HepG2 (cell line): ENCODE results near the gene ATXN7L2. TPM values are rescaled to one million over a fixed set of nuclear protein-coding genes. Genes with fewer than 3 reads are reported as not detected.

Experiments
- polyA plus RNA-seq, 8 experiments: library from polyadenylated mRNA; depleted of rRNA in 3 of 8; stranded (reverse) in 7 of 8; unstranded in 1 of 8; fragments of >200 nt; fragmentation: Illumina TruSeq in 4 of 8; extraction: Trizol in 4 of 8; gene quantifications; 2 replicates each; pipeline versions ENCODE4 v1.2.1 to v1.2.3, GENCODE V29; 2011 to 2016; ENCODE audit warnings: low read depth in 4 of 8, missing spikeins in 1 of 8, mixed read lengths in 1 of 8; ENCODE audit not compliant: insufficient read depth in 1 of 8
- total RNA-seq, 5 experiments: library from RNA; depleted of rRNA; stranded (reverse); fragments of >200 nt; fragmentation: Illumina TruSeq; extraction: Trizol; gene quantifications; 2 replicates each; pipeline ENCODE4 v1.2.3, GENCODE V29; 2016; ENCODE audit warnings: low read depth in 1 of 5

Gene ATXN7L2
- total and polyA plus RNA-seq, 2 of the 13 experiments (the other 11 are each of a cell fraction or from before 2014, with no cell fraction given): 2.7 to 2.8 TPM

Other genes with a start within 250 kb of the ATXN7L2 start
- 3.1 and 4.0 TPM in 2 replicates for gene CELSR2, start 234.4 kb upstream of the ATXN7L2 start, total RNA-seq (2016; rRNA removed; fragmentation: Illumina TruSeq; extraction: Trizol)
- gene CELSR2, start 234.4 kb upstream of the ATXN7L2 start, polyA plus RNA-seq (2011; rRNA removed): 6.6 and 7.8 TPM in 2 replicates
- gene PSRC1, start 200.8 kb upstream of the ATXN7L2 start, total RNA-seq (2016; rRNA removed; fragmentation: Illumina TruSeq; extraction: Trizol): 26.5 and 28.6 TPM in 2 replicates
- 23.9 and 30.3 TPM in 2 replicates for gene PSRC1, start 200.8 kb upstream of the ATXN7L2 start, polyA plus RNA-seq (2011; rRNA removed)
- gene MYBPHL, start 176.9 kb upstream of the ATXN7L2 start, total RNA-seq (2016; rRNA removed; fragmentation: Illumina TruSeq; extraction: Trizol): 3.8 and 5.7 TPM in 2 replicates
- 3.7 and 6.1 TPM in 2 replicates for gene MYBPHL, start 176.9 kb upstream of the ATXN7L2 start, polyA plus RNA-seq (2011; rRNA removed)
- gene SORT1, start 86.0 kb upstream of the ATXN7L2 start, total RNA-seq (2016; rRNA removed; fragmentation: Illumina TruSeq; extraction: Trizol): 32.4 and 35.3 TPM in 2 replicates
- 79.7 and 93.0 TPM in 2 replicates for gene SORT1, start 86.0 kb upstream of the ATXN7L2 start, polyA plus RNA-seq (2011; rRNA removed)
- gene PSMA5, start 57.5 kb upstream of the ATXN7L2 start, total RNA-seq (2016; rRNA removed; fragmentation: Illumina TruSeq; extraction: Trizol): 169 and 261 TPM in 2 replicates
- gene PSMA5, start 57.5 kb upstream of the ATXN7L2 start, polyA plus RNA-seq (2011; rRNA removed): 116 and 140 TPM in 2 replicates
- 0.24 and 0.25 TPM in 2 replicates for gene SYPL2, start 17.4 kb upstream of the ATXN7L2 start, total RNA-seq (2016; rRNA removed; fragmentation: Illumina TruSeq; extraction: Trizol)
- 0.17 and 0.35 TPM in 2 replicates for gene SYPL2, start 17.4 kb upstream of the ATXN7L2 start, polyA plus RNA-seq (2011; rRNA removed)
- gene CYB561D1, start 10.2 kb downstream of the ATXN7L2 start, total RNA-seq (2016; rRNA removed; fragmentation: Illumina TruSeq; extraction: Trizol): 3.9 and 4.1 TPM in 2 replicates
- gene CYB561D1, start 10.2 kb downstream of the ATXN7L2 start, polyA plus RNA-seq (2011; rRNA removed): 3.9 and 4.5 TPM in 2 replicates
- gene AMIGO1, start 25.8 kb downstream of the ATXN7L2 start, total RNA-seq (2016; rRNA removed; fragmentation: Illumina TruSeq; extraction: Trizol): 1.00 and 1.3 TPM in 2 replicates
- 0.40 and 0.85 TPM in 2 replicates for gene AMIGO1, start 25.8 kb downstream of the ATXN7L2 start, polyA plus RNA-seq (2011; rRNA removed)
- gene GPR61, start 56.0 kb downstream of the ATXN7L2 start, total RNA-seq (2016; rRNA removed; fragmentation: Illumina TruSeq; extraction: Trizol): not detected in 2 replicates
- gene GPR61, start 56.0 kb downstream of the ATXN7L2 start, polyA plus RNA-seq (2011; rRNA removed): not detected in 2 replicates
- 9.0 and 11.0 TPM in 2 replicates for gene GNAI3, start 64.7 kb downstream of the ATXN7L2 start, total RNA-seq (2016; rRNA removed; fragmentation: Illumina TruSeq; extraction: Trizol)
- 3.2 and 4.3 TPM in 2 replicates for gene GNAI3, start 64.7 kb downstream of the ATXN7L2 start, polyA plus RNA-seq (2011; rRNA removed)
- 0.20 and 0.24 TPM in 2 replicates for gene GNAT2, start 135.7 kb downstream of the ATXN7L2 start, total RNA-seq (2016; rRNA removed; fragmentation: Illumina TruSeq; extraction: Trizol)
- gene GNAT2, start 135.7 kb downstream of the ATXN7L2 start, polyA plus RNA-seq (2011; rRNA removed): 0.08 TPM in 1 of 2 replicates, not detected in the other
- 35.4 and 62.3 TPM in 2 replicates for gene AMPD2, start 135.9 kb downstream of the ATXN7L2 start, total RNA-seq (2016; rRNA removed; fragmentation: Illumina TruSeq; extraction: Trizol)
- 82.0 and 101 TPM in 2 replicates for gene AMPD2, start 135.9 kb downstream of the ATXN7L2 start, polyA plus RNA-seq (2011; rRNA removed)
- gene GSTM4, start 172.2 kb downstream of the ATXN7L2 start, total RNA-seq (2016; rRNA removed; fragmentation: Illumina TruSeq; extraction: Trizol): 25.3 and 30.6 TPM in 2 replicates
- 36.7 and 40.8 TPM in 2 replicates for gene GSTM4, start 172.2 kb downstream of the ATXN7L2 start, polyA plus RNA-seq (2011; rRNA removed)
- 6.5 and 7.0 TPM in 2 replicates for gene GSTM2, start 184.2 kb downstream of the ATXN7L2 start, total RNA-seq (2016; rRNA removed; fragmentation: Illumina TruSeq; extraction: Trizol)
- gene GSTM2, start 184.2 kb downstream of the ATXN7L2 start, polyA plus RNA-seq (2011; rRNA removed): 15.0 and 17.0 TPM in 2 replicates
- not detected in 2 replicates for gene GSTM1, start 203.9 kb downstream of the ATXN7L2 start, total RNA-seq (2016; rRNA removed; fragmentation: Illumina TruSeq; extraction: Trizol)
- gene GSTM1, start 203.9 kb downstream of the ATXN7L2 start, polyA plus RNA-seq (2011; rRNA removed): 0.42 and 0.55 TPM in 2 replicates
- gene GSTM5, start 228.3 kb downstream of the ATXN7L2 start, total RNA-seq (2016; rRNA removed; fragmentation: Illumina TruSeq; extraction: Trizol): not detected in 2 replicates
- gene GSTM5, start 228.3 kb downstream of the ATXN7L2 start, polyA plus RNA-seq (2011; rRNA removed): not detected in 2 replicates